ENCODE results near the gene NOC2L. TPM values are rescaled to one million over a fixed set of nuclear protein-coding genes. Genes with fewer than 3 reads are reported as not detected.

Gene NOC2L
- total RNA-seq, 1 experiment from 2014 or later: 214 TPM

GRCh38 chr1:913491-914130 is 45.4 kb downstream of the NOC2L start:
- CTCF ChIA-PET: no interaction called here
- H3K4me1 ChIP-seq (ENCODE audit: insufficient read depth, low read length, poor library complexity, severe bottlenecking): peaks cover 38% of the 10 kb centered on the region
- H3K36me3 ChIP-seq (ENCODE audit: insufficient read depth, low read length, poor library complexity, severe bottlenecking): no peaks in the 10 kb centered on the region
- POLR2A ChIA-PET (ENCODE audit: low non-redundant PET): no interaction called here
- intact Hi-C loops (cut with micrococcal nuclease; ENCODE audit: unreplicated experiment): no loop called here
- no TSS peak for BruUV-seq (replicated peaks)
- no peak overlapping the region for H3K27ac ChIP-seq (ENCODE audit: low read depth, low read length, poor library complexity, severe bottlenecking)
- no peak for DNase-seq (ENCODE audit: low spot score)
- TF ChIP-seq CTCF (conservative IDR thresholded peaks at IDR 0.05; ENCODE audit: low read depth, low read length) (no peak), EZH2 (IDR thresholded peaks at IDR 0.05; ENCODE audit: borderline replicate concordance, low read depth, low read length, poor library complexity, severe bottlenecking) (no peak)
- no peaks in the 10 kb centered on the region for H3K27me3 ChIP-seq (replicated peaks; ENCODE audit: insufficient read depth, low read depth, low read length, poor library complexity)
- H3K4me3 ChIP-seq (ENCODE audit: low read depth, low read length, poor library complexity, severe bottlenecking): no peak overlapping the region
- no peaks in the 10 kb centered on the region for H3K9me3 ChIP-seq (ENCODE audit: low read depth, low read length, poor library complexity, severe bottlenecking)

GRCh38 chr1:912740-913301 is 46.2 kb downstream of the NOC2L start:
- BruUV-seq (replicated peaks): no TSS peak
- no peak overlapping the region for H3K27ac ChIP-seq (ENCODE audit: low read depth, low read length, poor library complexity, severe bottlenecking)
- H3K9me3 ChIP-seq (ENCODE audit: low read depth, low read length, poor library complexity, severe bottlenecking): no peaks in the 10 kb centered on the region
- intact Hi-C loops (cut with micrococcal nuclease; ENCODE audit: unreplicated experiment): no loop called here
- POLR2A ChIA-PET (ENCODE audit: low non-redundant PET): no interaction called here
- DNase-seq (ENCODE audit: low spot score): peak; percentile 54
- H3K27me3 ChIP-seq (replicated peaks; ENCODE audit: insufficient read depth, low read depth, low read length, poor library complexity): no peaks in the 10 kb centered on the region
- H3K4me1 ChIP-seq (ENCODE audit: insufficient read depth, low read length, poor library complexity, severe bottlenecking): peaks cover 38% of the 10 kb centered on the region
- no peak overlapping the region for H3K4me3 ChIP-seq (ENCODE audit: low read depth, low read length, poor library complexity, severe bottlenecking)
- TF ChIP-seq CTCF (conservative IDR thresholded peaks at IDR 0.05; ENCODE audit: low read depth, low read length) (peak; percentile 28; the same call in 1 of the 2 replicates), EZH2 (IDR thresholded peaks at IDR 0.05; ENCODE audit: borderline replicate concordance, low read depth, low read length, poor library complexity, severe bottlenecking) (no peak)
- CTCF ChIA-PET: no interaction called here
- no peaks in the 10 kb centered on the region for H3K36me3 ChIP-seq (ENCODE audit: insufficient read depth, low read length, poor library complexity, severe bottlenecking)

- H3K4me1 ChIP-seq (ENCODE audit: insufficient read depth, low read length, poor library complexity, severe bottlenecking): peaks cover 31% of the 10 kb centered on the region
Measured at GRCh38 chr1:911875-912739, 46.9 kb downstream of the NOC2L start.

More at GRCh38 chr1:911875-912739, 46.9 kb downstream of the NOC2L start:
- no peak for DNase-seq (ENCODE audit: low spot score)
- Histone ChIP-seq H3K27ac (ENCODE audit: low read depth, low read length, poor library complexity, severe bottlenecking) (no peak overlapping the region), H3K36me3 (ENCODE audit: insufficient read depth, low read length, poor library complexity, severe bottlenecking) (no peaks in the 10 kb centered on the region), H3K27me3 (replicated peaks; ENCODE audit: insufficient read depth, low read depth, low read length, poor library complexity) (no peaks in the 10 kb centered on the region), H3K9me3 (ENCODE audit: low read depth, low read length, poor library complexity, severe bottlenecking) (no peaks in the 10 kb centered on the region), H3K4me3 (ENCODE audit: low read depth, low read length, poor library complexity, severe bottlenecking) (no peak overlapping the region)
- intact Hi-C loops (cut with micrococcal nuclease; ENCODE audit: unreplicated experiment): no loop called here
- ChIA-PET POLR2A (ENCODE audit: low non-redundant PET) (no interaction called here), CTCF (no interaction called here)
- BruUV-seq (replicated peaks): no TSS peak
- TF ChIP-seq CTCF (conservative IDR thresholded peaks at IDR 0.05; ENCODE audit: low read depth, low read length) (no peak), EZH2 (IDR thresholded peaks at IDR 0.05; ENCODE audit: borderline replicate concordance, low read depth, low read length, poor library complexity, severe bottlenecking) (no peak)
